Gastrocnemius medialis (tissue), 4 donors: ENCODE results near the gene MAD2L1BP.
"Not testable (repeated sequence)": the region's sequence is repeated elsewhere in the genome, so short reads cannot be mapped to it uniquely, and the experiment has no call there.

ENCODE experiments used
- CTCF ChIP-seq, 5 experiments: fragments of 450-650 bp in 3 of 5; fragments of 200-600 bp in 2 of 5; sonication (generic) in 2 of 5; IDR thresholded peaks in 4 of 5; conservative IDR thresholded peaks in 1 of 5; 1 replicate in 4 of 5; 2 replicates in 1 of 5; pipeline ENCODE4 v1.5.1; 2016 to 2019; ENCODE audit warnings: antibody characterized with exemption in 5 of 5, mild to moderate bottlenecking in 3 of 5, moderate library complexity in 3 of 5
- POLR2A ChIP-seq, 2 donors: fragments of 450-650 bp; IDR thresholded peaks; one replicate each; pipeline ENCODE4 v1.6.1; 2017; ENCODE audit warnings: antibody characterized with exemption in 2 of 2, mild to moderate bottlenecking in 2 of 2, moderate library complexity in 2 of 2

- TF ChIP-seq CTCF (IDR thresholded peaks at IDR 0.05 in 4 of 5, conservative IDR thresholded peaks at IDR 0.05 in 1 of 5); POLR2A (IDR thresholded peaks at IDR 0.05): not testable (repeated sequence)
Observed at GRCh38 chr6:43589564-43589963, 46.1 kb upstream of the MAD2L1BP start.
